22Rv1 (cell line): ENCODE results near the gene FES.

Experiments
- CTCF ChIP-seq: fragments of 450-650 bp; IDR thresholded peaks from 2 replicates; pipeline ENCODE4 v1.5.1; 2017; ENCODE audit warnings: mild to moderate bottlenecking
- ZFX ChIP-seq: fragments of 450-650 bp; IDR thresholded peaks from 2 replicates; pipeline ENCODE4 v1.6.1; 2017; ENCODE audit warnings: antibody characterized with exemption, borderline replicate concordance

GRCh38 chr15:90872486-90873184 lies 11.7 kb upstream of the FES start:
- TF ChIP-seq CTCF (no peak), ZFX (no peak)
